ENCODE measurements around the gene NR1H2.
"Not testable (repeated sequence)": the region's sequence is repeated elsewhere in the genome, so short reads cannot be mapped to it uniquely, and the experiment has no call there.

NR1H2 gene

GRCh38 chr19:50353487-50353880 is 22.8 kb upstream of the NR1H2 start:
- not testable (repeated sequence) for H2BK5ac ChIP-seq (ENCODE audit: low read length); H3K4me2 ChIP-seq (ENCODE audit: insufficient read depth, low read length, poor library complexity, severe bottlenecking); H4K91ac ChIP-seq (ENCODE audit: low read depth, low read length, poor library complexity); H3K4ac ChIP-seq (ENCODE audit: low read length); H3K27me3 ChIP-seq (ENCODE audit: control insufficient read depth in 3 of 3, insufficient read depth in 3 of 3, low read depth in 1 of 3, low read length in 3 of 3); H2AK5ac ChIP-seq (ENCODE audit: low read depth, low read length); H3K14ac ChIP-seq (ENCODE audit: low read length); H4K8ac ChIP-seq (ENCODE audit: low read depth, low read length); H3K27ac ChIP-seq (replicated peaks; ENCODE audit: low read length); H2BK12ac ChIP-seq (ENCODE audit: low read length); H2AFZ ChIP-seq (ENCODE audit: low read length); DNase-seq (ENCODE audit: low spot score); H3K4me1 ChIP-seq (ENCODE audit: control insufficient read depth in 2 of 2, insufficient read depth in 1 of 2, low read depth in 1 of 2, low read length in 2 of 2); H2BK15ac ChIP-seq (ENCODE audit: low read length); H3K18ac ChIP-seq (ENCODE audit: low read length); H3K79me1 ChIP-seq (ENCODE audit: low read depth, low read length); H3K23ac ChIP-seq (ENCODE audit: low read depth, low read length, poor library complexity); H3K4me3 ChIP-seq (ENCODE audit: low read length in 2 of 2); H2BK120ac ChIP-seq (ENCODE audit: low read depth, low read length); H3K36me3 ChIP-seq (replicated peaks in 1 of 2; ENCODE audit: control insufficient read depth in 2 of 2, insufficient read depth in 2 of 2, low read length in 2 of 2); H3K9ac ChIP-seq (ENCODE audit: low read depth, low read length, poor library complexity); H3K9me3 ChIP-seq (replicated peaks in 1 of 2; ENCODE audit: control insufficient read depth in 2 of 2, insufficient read depth in 1 of 2, low read depth in 1 of 2, low read length in 2 of 2)
- WGBS, 2 donors (ENCODE audit: extremely low coverage in 2 of 2, insufficient read length in 2 of 2, insufficient replicate concordance in 1 of 2): no CpG with 5 or more reads among the region's 7 CpGs

GRCh38 chr19:50356691-50357177 is 19.5 kb upstream of the NR1H2 start:
- Histone ChIP-seq H2AK5ac (ENCODE audit: low read depth, low read length) (no peak overlapping the region), H3K4me3 (ENCODE audit: low read length in 2 of 2) (no peak overlapping the region), H2BK15ac (ENCODE audit: low read length) (no peak overlapping the region), H4K91ac (ENCODE audit: low read depth, low read length, poor library complexity) (no peak overlapping the region), H3K27ac (replicated peaks; ENCODE audit: low read length) (no peak overlapping the region), H3K4ac (ENCODE audit: low read length) (no peak overlapping the region), H3K23ac (ENCODE audit: low read depth, low read length, poor library complexity) (no peak overlapping the region), H3K79me1 (ENCODE audit: low read depth, low read length) (peaks cover 3% of the 10 kb centered on the region), H2BK12ac (ENCODE audit: low read length) (no peak overlapping the region), H2BK120ac (ENCODE audit: low read depth, low read length) (no peak overlapping the region), H3K14ac (ENCODE audit: low read length) (no peak overlapping the region), H3K27me3 (ENCODE audit: control insufficient read depth in 3 of 3, insufficient read depth in 3 of 3, low read depth in 1 of 3, low read length in 3 of 3) (peaks cover 0 to 2% (median 0%) of the 10 kb centered on the region in 3 experiments), H3K4me1 (ENCODE audit: control insufficient read depth in 2 of 2, insufficient read depth in 1 of 2, low read depth in 1 of 2, low read length in 2 of 2) (peaks cover 0 to 3% of the 10 kb centered on the region in 2 donors), H2BK5ac (ENCODE audit: low read length) (no peak overlapping the region), H3K18ac (ENCODE audit: low read length) (no peak overlapping the region), H3K36me3 (replicated peaks in 1 of 2; ENCODE audit: control insufficient read depth in 2 of 2, insufficient read depth in 2 of 2, low read length in 2 of 2) (peaks cover 0 to 2% of the 10 kb centered on the region in 2 donors), H4K8ac (ENCODE audit: low read depth, low read length) (no peak overlapping the region), H3K9ac (ENCODE audit: low read depth, low read length, poor library complexity) (no peak overlapping the region), H2AFZ (ENCODE audit: low read length) (no peak overlapping the region), H3K4me2 (ENCODE audit: insufficient read depth, low read length, poor library complexity, severe bottlenecking) (no peak overlapping the region), H3K9me3 (replicated peaks in 1 of 2; ENCODE audit: control insufficient read depth in 2 of 2, insufficient read depth in 1 of 2, low read depth in 1 of 2, low read length in 2 of 2) (peaks cover 5 to 11% of the 10 kb centered on the region in 2 donors)
- DNase-seq (ENCODE audit: low spot score): no peak
- WGBS, 2 donors (ENCODE audit: extremely low coverage in 2 of 2, insufficient read length in 2 of 2, insufficient replicate concordance in 1 of 2): no CpG with 5 or more reads among the region's 13 CpGs

GRCh38 chr19:50357178-50358100 is 18.8 kb upstream of the NR1H2 start:
- Histone ChIP-seq H3K9me3 (replicated peaks in 1 of 2; ENCODE audit: control insufficient read depth in 2 of 2, insufficient read depth in 1 of 2, low read depth in 1 of 2, low read length in 2 of 2) (peaks cover 5 to 11% of the 10 kb centered on the region in 2 donors), H2BK5ac (ENCODE audit: low read length) (no peak overlapping the region), H3K18ac (ENCODE audit: low read length) (peak overlapping the region; percentile 66), H3K4ac (ENCODE audit: low read length) (no peak overlapping the region), H2BK15ac (ENCODE audit: low read length) (no peak overlapping the region), H3K36me3 (replicated peaks in 1 of 2; ENCODE audit: control insufficient read depth in 2 of 2, insufficient read depth in 2 of 2, low read length in 2 of 2) (peaks cover 0 to 2% of the 10 kb centered on the region in 2 donors), H4K91ac (ENCODE audit: low read depth, low read length, poor library complexity) (no peak overlapping the region), H3K4me1 (ENCODE audit: control insufficient read depth in 2 of 2, insufficient read depth in 1 of 2, low read depth in 1 of 2, low read length in 2 of 2) (peaks cover 0 to 4% of the 10 kb centered on the region in 2 donors), H3K9ac (ENCODE audit: low read depth, low read length, poor library complexity) (peak overlapping the region; percentile 44), H3K4me2 (ENCODE audit: insufficient read depth, low read length, poor library complexity, severe bottlenecking) (peak overlapping the region; percentile 12), H2BK120ac (ENCODE audit: low read depth, low read length) (no peak overlapping the region), H3K79me1 (ENCODE audit: low read depth, low read length) (peaks cover 3% of the 10 kb centered on the region), H3K4me3 (ENCODE audit: low read length in 2 of 2) (no peak overlapping the region), H3K14ac (ENCODE audit: low read length) (no peak overlapping the region), H3K23ac (ENCODE audit: low read depth, low read length, poor library complexity) (peak overlapping the region; percentile 93), H4K8ac (ENCODE audit: low read depth, low read length) (no peak overlapping the region), H3K27me3 (ENCODE audit: control insufficient read depth in 3 of 3, insufficient read depth in 3 of 3, low read depth in 1 of 3, low read length in 3 of 3) (peaks cover 0 to 2% (median 0%) of the 10 kb centered on the region in 3 experiments), H2AFZ (ENCODE audit: low read length) (peak overlapping the region; percentile 53), H3K27ac (replicated peaks; ENCODE audit: low read length) (no peak overlapping the region), H2AK5ac (ENCODE audit: low read depth, low read length) (no peak overlapping the region), H2BK12ac (ENCODE audit: low read length) (no peak overlapping the region)
- WGBS, 2 donors (ENCODE audit: extremely low coverage in 2 of 2, insufficient read length in 2 of 2, insufficient replicate concordance in 1 of 2): no CpG with 5 or more reads among the region's 54 CpGs
- peak; percentile 36 for DNase-seq (ENCODE audit: low spot score)
